ENCODE results near the gene NFILZ. TPM values are rescaled to one million over a fixed set of nuclear protein-coding genes. Genes with fewer than 3 reads are reported as not detected.
A peak's percentile ranks its signal among the peaks of the same experiment; 100 is the strongest.

NFILZ gene
- not detected in 2 replicates for total RNA-seq

- no peaks in the 10 kb centered on the region for H4K20me1 ChIP-seq (ENCODE audit: insufficient read depth, low read length)
- no peak within 1 kb of the TSS for H3K4me3 ChIP-seq (ENCODE audit: insufficient read depth, low read length)
- DNase-seq (ENCODE audit: insufficient read length, low spot score, missing footprints) = no peak
- no peak for TF ChIP-seq CTCF (IDR thresholded peaks at IDR 0.05; ENCODE audit: extremely low read depth, low read depth, low read length)
- peaks cover 2% of the 10 kb centered on the region for H3K27me3 ChIP-seq (ENCODE audit: insufficient read depth, low read length)
- H3K4me2 ChIP-seq (ENCODE audit: insufficient read depth, low read length) = no peak within 1 kb of the TSS
- H3K79me2 ChIP-seq (ENCODE audit: insufficient read depth, low read length) = no peaks in the 10 kb centered on the region
- H3K9me3 ChIP-seq (ENCODE audit: low read depth, low read length) = no peaks in the 10 kb centered on the region
- no peaks in the 10 kb centered on the region for H3K4me1 ChIP-seq (ENCODE audit: insufficient read depth, low read length)
- H3K36me3 ChIP-seq (ENCODE audit: insufficient read depth, low read length) = no peaks in the 10 kb centered on the region
- no peak within 1 kb of the TSS for H3K27ac ChIP-seq (ENCODE audit: low read depth, low read length)
- H2AFZ ChIP-seq (ENCODE audit: low read length) = peak within 1 kb of the TSS; percentile 20
Measured at GRCh38 chr19:8629996-8630683, at the start of gene NFILZ. Gene NFILZ, plus strand, starts transcription at chr19:8630633. Its CDS starts 46,133 bp downstream, at chr19:8676766.

GRCh38 chr19:8580710-8581281 is 49.6 kb upstream of the NFILZ start:
- Histone ChIP-seq H2AFZ (ENCODE audit: low read length) (no peak overlapping the region), H3K4me1 (ENCODE audit: insufficient read depth, low read length) (no peaks in the 10 kb centered on the region), H3K27ac (ENCODE audit: low read depth, low read length) (no peak overlapping the region), H3K36me3 (ENCODE audit: insufficient read depth, low read length) (no peaks in the 10 kb centered on the region), H4K20me1 (ENCODE audit: insufficient read depth, low read length) (no peaks in the 10 kb centered on the region), H3K4me2 (ENCODE audit: insufficient read depth, low read length) (no peak overlapping the region), H3K9me3 (ENCODE audit: low read depth, low read length) (no peaks in the 10 kb centered on the region), H3K4me3 (ENCODE audit: insufficient read depth, low read length) (no peak overlapping the region), H3K27me3 (ENCODE audit: insufficient read depth, low read length) (peaks cover 3% of the 10 kb centered on the region), H3K79me2 (ENCODE audit: insufficient read depth, low read length) (no peaks in the 10 kb centered on the region)
- DNase-seq (ENCODE audit: insufficient read length, low spot score, missing footprints) = peak; percentile 96
- TF ChIP-seq CTCF (IDR thresholded peaks at IDR 0.05; ENCODE audit: extremely low read depth, low read depth, low read length) = peak; percentile 98

- no peak overlapping the region for H3K4me2 ChIP-seq (ENCODE audit: insufficient read depth, low read length)
- H3K36me3 ChIP-seq (ENCODE audit: insufficient read depth, low read length) = no peaks in the 10 kb centered on the region
- no peaks in the 10 kb centered on the region for H3K4me1 ChIP-seq (ENCODE audit: insufficient read depth, low read length)
- H3K79me2 ChIP-seq (ENCODE audit: insufficient read depth, low read length) = no peaks in the 10 kb centered on the region
- H4K20me1 ChIP-seq (ENCODE audit: insufficient read depth, low read length) = no peaks in the 10 kb centered on the region
- TF ChIP-seq CTCF (IDR thresholded peaks at IDR 0.05; ENCODE audit: extremely low read depth, low read depth, low read length) = no peak
- H3K27ac ChIP-seq (ENCODE audit: low read depth, low read length) = no peak overlapping the region
- peak; percentile 62 for DNase-seq (ENCODE audit: insufficient read length, low spot score, missing footprints)
- no peak overlapping the region for H3K4me3 ChIP-seq (ENCODE audit: insufficient read depth, low read length)
- H2AFZ ChIP-seq (ENCODE audit: low read length) = no peak overlapping the region
- no peaks in the 10 kb centered on the region for H3K27me3 ChIP-seq (ENCODE audit: insufficient read depth, low read length)
- no peaks in the 10 kb centered on the region for H3K9me3 ChIP-seq (ENCODE audit: low read depth, low read length)
Measured at GRCh38 chr19:8584965-8585893, 45.2 kb upstream of the NFILZ start.

Data from osteoblast (primary cell).